GM21367 (cell line): ENCODE results near the gene CCDC8.
"Not testable (repeated sequence)": the region's sequence is repeated elsewhere in the genome, so short reads cannot be mapped to it uniquely, and the experiment has no call there.

ENCODE experiments used
- ATAC-seq: cut with Tn5 transposase; IDR thresholded peaks from one replicate; pipeline ENCODE4 v1.9.1; 2021; ENCODE audit not compliant: unreplicated experiment

CCDC8 gene, protein sequence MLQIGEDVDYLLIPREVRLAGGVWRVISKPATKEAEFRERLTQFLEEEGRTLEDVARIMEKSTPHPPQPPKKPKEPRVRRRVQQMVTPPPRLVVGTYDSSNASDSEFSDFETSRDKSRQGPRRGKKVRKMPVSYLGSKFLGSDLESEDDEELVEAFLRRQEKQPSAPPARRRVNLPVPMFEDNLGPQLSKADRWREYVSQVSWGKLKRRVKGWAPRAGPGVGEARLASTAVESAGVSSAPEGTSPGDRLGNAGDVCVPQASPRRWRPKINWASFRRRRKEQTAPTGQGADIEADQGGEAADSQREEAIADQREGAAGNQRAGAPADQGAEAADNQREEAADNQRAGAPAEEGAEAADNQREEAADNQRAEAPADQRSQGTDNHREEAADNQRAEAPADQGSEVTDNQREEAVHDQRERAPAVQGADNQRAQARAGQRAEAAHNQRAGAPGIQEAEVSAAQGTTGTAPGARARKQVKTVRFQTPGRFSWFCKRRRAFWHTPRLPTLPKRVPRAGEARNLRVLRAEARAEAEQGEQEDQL

DNA sequence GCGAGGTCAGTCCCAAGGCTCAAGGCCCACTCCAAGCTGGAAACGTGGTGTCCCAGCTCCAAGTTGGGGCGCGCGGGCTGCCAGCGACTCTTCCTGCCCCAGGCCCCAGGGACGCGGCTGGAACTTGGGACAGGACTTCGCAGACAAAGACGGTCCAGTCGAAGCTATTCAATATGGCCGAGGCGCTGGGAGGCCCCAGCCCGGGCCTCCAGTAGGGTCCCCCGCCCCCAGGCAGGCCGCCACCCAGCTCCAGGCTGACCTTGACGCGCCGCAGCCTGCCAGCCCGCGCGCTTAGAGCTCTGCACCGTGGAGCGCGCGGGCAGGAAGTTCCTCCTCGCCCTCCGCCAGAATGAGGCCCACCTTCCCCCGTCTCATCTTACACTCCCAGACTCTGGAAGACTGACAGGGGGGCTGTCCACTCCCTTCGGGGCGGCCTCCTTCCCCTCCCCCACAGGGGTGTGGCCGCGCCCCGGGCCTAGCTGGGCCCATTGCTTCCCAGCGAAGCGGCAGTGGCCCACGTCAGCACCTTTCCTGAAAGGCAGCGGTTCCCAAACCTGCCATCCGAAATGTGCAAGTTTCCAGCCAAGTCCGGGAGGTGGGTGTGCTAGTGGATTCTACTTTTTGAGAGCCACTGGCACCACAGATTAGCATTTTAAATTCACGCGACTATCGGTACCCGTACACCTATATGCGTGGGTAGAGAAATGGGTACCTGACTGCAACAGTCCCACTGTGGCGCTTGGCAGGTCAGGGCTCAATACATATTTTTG, at the start of gene CCDC8:
CCDC8 (minus strand) TSS at position 303 of the 770 bp plus-strand sequence. CDS start 754 bp downstream, outside the sequence.
- no peak for ATAC-seq

DNA sequence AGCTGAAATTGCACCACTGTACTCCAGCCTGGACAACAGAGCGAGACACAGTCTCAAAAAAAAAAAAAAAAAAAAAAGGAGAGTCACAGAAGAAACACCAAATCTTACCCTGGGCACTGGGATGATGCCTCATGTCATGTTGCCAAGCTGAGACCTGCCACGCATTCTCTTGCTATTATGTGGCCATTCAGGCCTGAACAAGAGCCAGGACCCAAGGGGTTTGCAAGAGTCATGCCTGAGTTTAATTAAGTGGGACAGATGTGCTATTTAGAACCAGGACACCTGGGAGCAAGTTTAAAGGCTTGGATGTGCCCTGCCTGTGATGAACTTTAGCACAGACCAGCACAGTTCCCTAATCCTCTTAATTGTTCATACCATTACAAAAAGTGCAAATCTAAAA, 48.2 kb upstream of the CCDC8 start:
- ATAC-seq: no peak

DNA sequence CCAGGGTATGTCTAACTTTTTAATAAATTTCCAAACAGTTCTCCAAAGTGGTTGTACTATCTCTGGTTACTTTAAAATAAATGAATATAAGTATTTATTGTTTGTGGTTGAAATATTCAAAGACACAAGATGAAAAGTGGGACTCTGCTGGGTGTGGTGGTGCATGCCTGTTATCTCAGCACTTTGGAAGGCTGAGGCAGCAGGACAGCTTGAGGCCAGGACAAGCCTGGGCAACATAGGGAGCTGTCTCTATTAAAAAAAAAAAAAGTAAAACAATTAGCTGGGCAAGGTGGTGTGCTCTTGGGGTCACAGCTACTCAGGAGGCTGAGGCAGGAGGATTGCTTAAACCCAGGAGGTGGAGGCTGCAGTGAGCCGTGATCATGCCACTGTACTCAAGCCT, 47.6 kb upstream of the CCDC8 start:
- no peak for ATAC-seq

DNA sequence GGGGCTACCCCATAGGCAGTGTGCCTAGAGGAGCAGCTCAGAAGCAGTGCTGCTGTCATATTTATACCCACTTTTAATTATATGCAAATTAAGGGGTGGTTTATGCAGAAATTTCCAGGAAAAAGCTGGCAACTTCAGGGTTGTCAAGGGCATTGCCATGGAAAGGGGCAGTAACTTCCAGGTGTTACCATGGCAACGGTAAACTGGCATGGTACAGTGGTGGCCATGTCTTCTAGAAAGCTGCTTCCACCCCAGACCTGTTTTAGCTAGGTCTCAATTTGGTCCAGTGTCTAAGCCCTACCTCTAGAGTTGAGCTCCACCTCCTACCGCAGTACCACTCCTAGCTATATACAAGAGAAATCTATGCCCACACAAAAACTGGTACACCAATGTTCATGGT, 46.7 kb upstream of the CCDC8 start:
- ATAC-seq: no peak

DNA sequence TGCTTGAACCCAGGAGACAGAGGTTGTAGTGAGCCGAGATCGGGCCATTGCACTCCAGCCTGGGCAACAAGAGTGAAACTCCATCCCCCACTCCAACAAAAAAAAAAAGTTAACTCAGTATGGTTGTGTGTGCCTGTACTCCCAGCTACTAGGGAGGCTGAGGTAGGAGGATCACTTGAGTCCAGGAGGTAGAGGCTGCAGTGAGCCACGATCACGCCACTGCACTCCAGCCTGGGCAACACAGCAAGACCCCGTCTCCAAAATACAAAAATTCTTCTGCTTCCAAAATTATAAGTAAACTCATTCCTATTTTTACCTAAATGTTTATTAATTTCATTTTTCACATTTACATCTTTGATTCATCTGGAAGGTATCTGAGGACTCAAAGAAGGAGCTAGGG, 43.6 kb upstream of the CCDC8 start:
- ATAC-seq: no peak

DNA sequence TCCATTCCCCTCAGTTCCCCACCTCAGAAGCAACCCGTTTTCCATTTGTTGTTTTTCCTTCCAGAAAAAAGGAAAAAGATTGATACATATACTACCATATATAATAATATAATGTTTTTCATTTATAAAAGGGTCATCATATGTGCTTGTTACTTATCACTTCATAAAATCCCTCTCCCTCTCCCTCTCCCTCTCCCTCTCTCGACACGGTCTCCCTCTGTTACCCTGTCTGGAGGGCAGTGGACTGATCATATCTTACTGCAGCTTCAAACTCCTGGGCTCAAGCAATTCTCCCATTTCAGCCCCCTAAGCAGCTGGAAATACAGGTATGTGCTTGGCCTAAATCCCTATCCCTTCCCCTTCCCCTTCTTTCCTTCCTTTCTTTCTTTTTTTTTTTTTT, 40.9 kb upstream of the CCDC8 start:
- ATAC-seq: no peak

DNA sequence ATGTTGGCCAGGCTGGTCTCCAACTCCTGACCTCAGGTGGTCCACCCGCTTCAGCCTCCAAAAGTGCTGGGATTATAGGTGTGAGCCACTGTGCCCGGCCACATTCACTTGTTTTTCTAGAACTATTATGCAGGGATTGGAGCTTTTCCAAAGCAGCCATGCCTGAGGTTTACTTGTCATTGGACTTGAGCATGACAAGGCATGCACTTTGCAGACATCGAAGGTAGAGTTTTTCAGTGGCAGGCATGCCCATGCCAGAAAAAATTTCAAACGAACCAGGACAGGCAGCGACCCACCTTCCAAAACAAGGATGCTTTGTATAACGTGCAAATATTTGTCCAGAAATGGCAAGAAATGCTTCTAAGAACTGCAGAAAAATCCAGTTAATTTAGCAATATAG, 40.3 kb upstream of the CCDC8 start:
- ATAC-seq: no peak

DNA sequence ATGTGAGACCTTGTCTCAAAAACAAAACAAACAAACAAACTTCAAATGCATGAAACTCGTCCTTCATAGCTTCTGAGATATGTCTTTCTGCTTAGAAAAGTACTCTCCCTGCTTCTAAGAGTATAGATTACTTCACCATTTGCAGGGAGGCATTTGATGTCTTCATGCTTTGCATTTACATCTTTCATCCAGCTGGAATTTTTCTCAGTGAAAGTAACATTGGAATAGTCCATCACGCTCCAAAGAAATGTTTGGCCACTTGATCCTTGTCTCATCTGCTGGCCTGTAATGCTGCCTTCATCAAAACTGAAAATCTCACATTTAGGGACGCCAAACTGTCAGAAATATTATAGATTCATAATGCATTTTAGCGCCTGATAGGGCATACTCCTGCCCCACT, 38.8 kb upstream of the CCDC8 start:
- ATAC-seq: no peak

DNA sequence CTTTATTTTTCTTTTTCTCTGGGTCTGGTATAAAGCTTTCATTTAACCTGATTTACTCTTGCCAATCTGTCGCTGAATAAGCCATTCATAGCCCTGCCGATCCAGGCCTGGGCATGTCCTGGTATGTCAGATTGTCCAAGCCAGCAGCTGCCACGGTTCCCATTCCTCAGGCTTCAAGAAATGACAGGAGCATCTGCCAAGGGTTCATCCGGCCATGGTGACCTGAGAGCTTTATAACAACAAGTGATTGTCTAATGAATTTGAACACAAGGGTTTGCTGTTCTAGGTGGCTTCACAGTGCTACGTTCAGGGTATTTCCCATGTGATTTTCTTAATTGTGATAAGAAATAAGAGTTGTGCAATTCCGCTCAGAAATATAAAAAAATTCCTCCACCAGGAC, 38.0 kb upstream of the CCDC8 start:
- no peak for ATAC-seq

DNA sequence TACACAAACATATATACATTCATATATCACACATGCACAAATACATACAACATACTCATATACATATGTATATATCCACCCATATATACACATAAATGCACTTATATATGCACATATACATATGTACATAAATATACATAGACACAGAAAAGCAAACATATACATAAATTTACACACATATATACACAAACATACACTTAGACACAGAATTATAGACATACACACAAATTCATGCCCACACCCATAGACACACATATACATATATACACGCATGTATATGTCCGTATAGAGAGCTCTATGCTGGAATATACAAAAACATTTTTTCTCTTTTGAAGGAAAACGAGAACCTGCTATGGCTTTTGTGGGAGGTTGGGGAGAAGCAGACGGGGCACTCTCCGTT, 37.4 kb upstream of the CCDC8 start:
- no peak for ATAC-seq

DNA sequence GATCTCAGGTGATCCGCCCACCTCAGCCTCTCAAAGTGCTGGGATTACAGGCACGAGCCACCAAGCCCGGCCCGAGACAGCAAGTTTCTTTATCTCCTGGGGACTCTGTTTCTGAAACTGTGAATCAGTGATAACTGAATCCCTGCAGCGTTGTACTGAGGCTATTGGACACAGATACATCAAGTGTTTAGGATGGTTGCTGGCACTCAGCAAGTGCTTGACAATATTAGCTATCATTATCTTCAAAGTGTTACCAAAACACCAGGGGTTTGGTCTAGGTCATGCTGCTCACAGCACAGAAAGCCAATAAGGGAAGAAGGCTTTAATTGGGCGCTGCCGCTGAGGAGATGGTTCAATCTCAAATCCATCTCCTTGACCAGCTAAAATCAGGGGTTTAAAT, 35.9 kb upstream of the CCDC8 start:
- no peak for ATAC-seq

DNA sequence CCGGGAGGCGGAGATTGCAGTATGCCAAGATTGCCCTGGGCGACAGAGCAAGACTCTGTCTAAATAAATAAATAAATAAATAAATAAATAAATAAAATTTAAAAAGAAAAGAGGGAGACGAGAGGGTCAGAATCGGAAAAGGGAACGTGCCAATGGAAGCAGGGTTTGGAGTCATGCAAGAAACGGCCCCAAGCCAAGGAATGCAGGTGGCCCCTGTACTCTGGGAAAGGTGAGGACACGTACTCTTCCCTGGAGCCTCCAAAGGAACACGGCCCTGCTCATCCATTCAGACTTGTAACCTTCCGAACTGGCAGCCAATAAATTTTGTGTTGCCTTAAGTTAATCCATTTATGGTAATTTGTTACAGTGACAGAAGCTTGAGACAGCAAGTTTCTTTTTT, 35.2 kb upstream of the CCDC8 start:
- ATAC-seq: no peak

DNA sequence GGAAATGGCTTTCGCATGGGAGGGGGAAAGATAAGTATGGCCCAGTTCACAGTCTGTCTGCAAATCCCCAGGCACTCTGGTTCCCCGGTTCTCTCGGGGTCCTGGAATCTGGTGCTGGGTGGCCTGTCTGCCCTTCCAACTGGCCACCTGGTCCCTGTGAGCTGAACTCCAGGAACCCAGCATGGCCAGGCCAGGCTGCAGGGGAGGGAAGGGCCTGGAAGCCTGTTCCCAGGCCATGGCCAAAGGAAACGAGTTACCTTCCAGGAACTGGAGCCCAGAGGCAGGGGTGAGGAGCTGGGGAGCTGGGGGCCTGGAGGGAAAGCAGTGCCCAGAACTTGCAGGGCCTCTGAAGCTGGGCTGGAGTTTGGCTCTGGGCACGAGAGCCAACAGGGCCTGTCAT, 34.5 kb upstream of the CCDC8 start:
- no peak for ATAC-seq

DNA sequence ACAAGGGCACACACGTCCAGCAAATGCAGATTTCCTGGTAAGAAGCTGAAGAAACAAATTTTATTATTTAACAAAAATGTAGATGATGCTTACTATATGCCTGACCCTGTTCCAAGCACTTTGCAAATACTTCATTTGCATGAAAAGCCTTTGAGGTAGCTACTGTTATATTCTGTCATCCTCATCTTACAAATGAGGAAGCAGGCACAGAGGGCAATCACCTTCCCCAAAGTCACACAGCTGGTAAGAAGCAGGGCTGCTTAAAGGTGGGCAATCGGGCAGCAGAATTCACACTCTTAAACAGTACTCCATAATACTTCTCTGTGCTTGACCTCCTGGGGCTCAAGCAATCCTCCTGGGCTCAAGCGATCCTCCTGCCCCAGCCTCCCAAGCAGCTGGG, 33.6 kb upstream of the CCDC8 start:
- ATAC-seq: no peak

DNA sequence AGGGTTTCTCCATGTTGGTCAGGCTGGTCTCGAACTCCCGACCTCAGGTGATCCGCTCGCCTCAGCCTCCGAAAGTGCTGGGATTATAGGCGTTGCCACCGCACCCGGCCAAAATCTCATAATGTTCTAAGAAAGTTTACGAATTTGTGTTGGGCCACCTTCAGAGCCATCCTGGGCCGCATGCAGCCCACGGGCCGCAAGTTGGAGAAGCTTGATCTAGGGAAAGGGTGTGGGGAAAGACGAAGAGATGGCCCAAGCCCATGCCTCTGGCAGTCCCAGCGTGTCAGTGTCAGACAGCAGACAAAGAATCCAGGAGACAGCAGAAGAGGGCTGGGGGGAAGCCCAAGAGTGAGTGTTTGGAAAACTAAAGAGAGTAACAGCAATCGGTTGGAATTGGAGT, 32.7 kb upstream of the CCDC8 start:
- ATAC-seq: no peak

DNA sequence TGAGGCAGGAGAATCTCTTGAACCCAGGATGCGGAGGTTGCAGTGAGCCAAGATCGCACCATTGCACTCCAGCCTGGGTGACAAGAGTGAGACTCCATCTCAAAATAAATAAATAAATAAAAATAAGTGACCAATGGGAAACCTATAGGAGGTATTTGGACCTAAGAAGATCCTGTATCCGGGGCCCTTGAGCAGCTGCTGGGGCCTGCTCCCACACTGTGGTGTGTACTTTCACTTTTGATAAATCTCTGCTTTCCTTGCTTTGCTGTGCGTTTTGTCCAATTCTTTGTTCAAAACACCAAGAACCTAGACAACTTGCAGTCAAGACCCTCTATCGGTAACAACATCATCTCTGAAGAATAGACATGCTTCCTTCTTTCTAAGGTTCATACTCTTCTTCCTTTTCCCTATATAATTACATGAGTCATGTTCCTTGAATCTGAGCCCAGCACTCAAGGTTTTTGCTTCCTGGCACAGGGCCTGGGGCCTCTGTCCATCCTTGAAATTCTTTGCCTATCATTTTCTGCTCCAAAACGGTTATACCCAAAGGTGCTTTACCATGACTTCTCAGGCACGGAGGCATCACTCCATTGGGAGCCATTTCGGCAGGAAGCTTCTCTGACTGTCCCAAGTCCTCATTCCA, 29.6 kb upstream of the CCDC8 start:
- ATAC-seq: no peak

DNA sequence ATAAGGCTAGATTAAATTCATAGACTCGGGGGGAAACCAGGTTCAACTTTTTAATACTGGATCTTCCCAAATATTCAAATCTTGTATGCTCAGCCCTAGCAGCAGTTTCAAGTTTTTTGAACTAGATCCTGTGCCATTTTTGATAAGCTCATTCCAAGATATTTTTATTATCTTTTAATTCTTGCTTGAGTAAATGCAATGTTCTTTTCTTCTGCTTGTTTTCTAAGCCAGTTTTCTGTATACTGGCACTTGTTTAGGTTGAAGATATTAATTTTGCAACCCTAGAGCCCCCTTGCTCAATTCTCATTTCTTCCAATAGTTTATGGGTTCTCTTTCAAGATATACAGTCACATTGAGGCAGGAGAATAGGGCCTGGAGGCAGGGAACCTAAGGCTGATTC, 28.5 kb upstream of the CCDC8 start:
- no peak for ATAC-seq

DNA sequence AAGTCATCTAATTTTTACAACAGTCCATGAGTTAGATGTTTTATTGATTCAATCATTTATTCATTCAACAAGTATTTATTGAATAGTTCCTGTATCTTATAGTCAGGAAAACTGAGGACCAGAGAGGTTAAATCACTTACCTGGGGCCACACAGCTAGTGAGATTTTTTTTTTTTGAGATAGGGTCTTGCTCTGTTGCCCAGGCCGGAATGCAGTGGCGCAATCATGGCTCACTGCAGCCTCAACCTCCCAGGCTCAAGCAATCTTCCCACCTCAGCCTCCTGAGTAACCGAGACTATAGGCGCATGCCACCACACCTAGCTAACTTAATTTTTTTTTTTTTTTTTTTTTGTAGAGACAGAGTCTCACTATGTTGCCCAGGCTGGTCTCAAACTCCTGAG, 22.3 kb upstream of the CCDC8 start:
- not testable (repeated sequence) for ATAC-seq

DNA sequence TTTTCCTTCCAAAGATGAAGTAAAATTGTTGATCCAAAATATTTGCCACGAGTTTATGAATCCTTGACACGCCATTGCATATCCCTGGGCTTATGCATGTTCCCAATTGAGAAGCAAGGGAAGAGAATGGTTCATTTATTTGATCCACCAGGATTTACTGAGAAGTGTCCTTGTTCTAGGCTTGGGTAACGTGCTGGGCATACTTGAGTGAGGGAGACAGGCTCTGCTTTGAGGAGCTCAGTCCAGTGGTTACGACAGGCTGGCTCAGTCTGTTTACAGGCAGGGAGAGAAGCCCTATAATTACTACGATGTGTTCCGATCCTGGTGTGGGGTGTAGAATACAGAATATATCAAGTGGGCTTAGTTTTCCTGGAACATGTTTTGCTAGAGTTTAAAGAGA, 21.6 kb upstream of the CCDC8 start:
- ATAC-seq: no peak

DNA sequence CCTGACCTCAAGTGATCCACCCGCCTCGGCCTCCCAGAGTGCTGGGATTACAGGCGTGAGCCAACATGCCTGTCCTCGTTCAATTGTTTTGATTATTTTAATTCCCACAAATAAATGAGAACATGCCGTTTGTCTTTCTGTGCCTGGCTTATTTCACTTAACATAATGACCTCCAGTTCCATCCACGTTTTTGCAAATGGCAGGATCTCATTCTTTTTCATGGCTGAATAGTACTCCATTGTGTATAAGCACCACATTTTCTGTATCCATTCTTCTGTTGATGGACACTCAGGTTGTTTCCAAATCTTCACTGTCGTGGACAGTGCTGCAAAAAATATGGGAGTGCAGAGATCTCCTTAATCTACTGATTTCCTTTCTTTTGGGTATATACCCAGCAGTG, 20.1 kb upstream of the CCDC8 start:
- not testable (repeated sequence) for ATAC-seq

DNA sequence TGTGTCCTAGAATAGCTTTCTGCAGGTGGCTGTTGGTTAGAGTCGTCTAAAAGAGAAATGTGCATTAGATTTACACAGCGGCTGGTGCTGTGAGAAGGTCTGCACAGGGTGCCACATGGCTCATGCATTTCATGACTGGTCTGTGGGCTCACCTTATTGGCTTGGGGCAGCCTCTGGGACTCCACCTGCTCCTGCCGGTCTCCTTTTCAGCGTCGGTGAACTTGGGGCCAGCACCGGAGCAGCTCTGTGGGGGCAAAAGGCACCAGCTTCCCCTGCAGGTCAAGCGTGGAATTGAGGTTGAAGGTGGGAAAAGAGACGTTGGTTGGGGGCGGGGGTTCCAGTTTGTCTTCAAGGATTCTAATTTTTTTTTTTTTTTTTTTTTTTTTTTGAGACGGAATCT, 18.5 kb upstream of the CCDC8 start:
- ATAC-seq: no peak

DNA sequence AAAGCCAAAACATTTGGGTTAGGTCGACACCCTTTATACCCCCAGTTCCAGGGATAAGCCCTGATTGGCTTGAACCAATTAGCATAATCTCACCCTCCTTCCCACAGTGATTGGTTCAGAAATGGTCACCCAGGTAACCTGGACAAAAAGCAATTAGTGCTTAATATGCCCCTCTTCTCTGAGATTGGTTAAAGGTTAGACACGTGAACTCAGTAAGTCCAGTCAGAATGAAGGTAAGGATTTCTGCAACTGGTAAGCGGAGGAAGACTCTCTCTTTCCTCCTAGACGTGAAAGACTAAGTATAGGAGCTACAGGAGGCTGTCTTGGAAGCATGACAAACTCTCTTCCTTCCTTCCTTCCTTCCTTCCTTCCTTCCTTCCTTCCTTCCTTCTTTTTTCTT, 16.6 kb upstream of the CCDC8 start:
- no peak for ATAC-seq
